Suprapubic skin (tissue), 4 donors: ENCODE measurements around the gene MRPS35. TPM values are rescaled to one million over a fixed set of nuclear protein-coding genes. Genes with fewer than 3 reads are reported as not detected.

Experiments used
- DNase-seq, 2 donors: peaks; one replicate each; pipeline ENCODE4 v3.0.0-alpha.2; 2019; ENCODE audit warnings: low spot score in 2 of 2
- H3K27ac ChIP-seq: fragments of 200-600 bp; sonication (generic); one replicate; pipeline ENCODE4 v1.5.1; 2019
- H3K27me3 ChIP-seq: fragments of 200-600 bp; sonication (generic); one replicate; pipeline ENCODE4 v1.5.1; 2019
- H3K36me3 ChIP-seq: fragments of 200-600 bp; sonication (generic); one replicate; pipeline ENCODE4 v1.5.1; 2019
- H3K4me1 ChIP-seq: fragments of 200-600 bp; sonication (generic); one replicate; pipeline ENCODE4 v1.5.1; 2019
- H3K4me3 ChIP-seq: fragments of 200-600 bp; sonication (generic); one replicate; pipeline ENCODE4 v1.5.1; 2019; ENCODE audit warnings: mild to moderate bottlenecking
- H3K9me3 ChIP-seq: fragments of 200-600 bp; sonication (generic); one replicate; pipeline ENCODE4 v1.5.1; 2019
- EP300 ChIP-seq: sonication (generic); formaldehyde crosslinking; IDR thresholded peaks from one replicate; pipeline ENCODE4 v1.6.1; 2017; ENCODE audit warnings: antibody characterized with exemption
- POLR2A ChIP-seq, 2 donors: fragments of 450-650 bp; IDR thresholded peaks; one replicate each; pipeline ENCODE4 v1.6.1; 2017; ENCODE audit warnings: antibody characterized with exemption in 2 of 2, mild to moderate bottlenecking in 2 of 2, moderate library complexity in 2 of 2
- POLR2AphosphoS5 ChIP-seq, 3 donors: sonication (generic); formaldehyde crosslinking; IDR thresholded peaks; one replicate each; pipeline ENCODE4 v1.6.1; 2017; ENCODE audit warnings: antibody characterized with exemption in 3 of 3
- WGBS: methylation state at CpG from one replicate; pipeline ENCODE4 v1.1.5; 2018; 5-methylcytosine and 5-hydroxymethylcytosine counted together
- total RNA-seq, 4 donors: library from RNA; depleted of rRNA; stranded (reverse); fragments of >200 nt; gene quantifications; one replicate each; pipeline ENCODE4 v1.1.0, GENCODE V29; 2016
- TF ChIP-seq, protein P1 (sequence below), 2 donors: fragments of 200-600 bp in 1 of 2; fragments of 450-650 bp in 1 of 2; sonication (generic) in 1 of 2; IDR thresholded peaks; one replicate each; pipeline ENCODE4 v1.5.1; 2016 to 2019; ENCODE audit warnings: antibody characterized with exemption in 2 of 2, mild to moderate bottlenecking in 1 of 2, moderate library complexity in 1 of 2

The MRPS35 gene
- total RNA-seq, 4 donors from 2014 or later: 35.6 to 65.8 (median 40.1) TPM

DNA sequence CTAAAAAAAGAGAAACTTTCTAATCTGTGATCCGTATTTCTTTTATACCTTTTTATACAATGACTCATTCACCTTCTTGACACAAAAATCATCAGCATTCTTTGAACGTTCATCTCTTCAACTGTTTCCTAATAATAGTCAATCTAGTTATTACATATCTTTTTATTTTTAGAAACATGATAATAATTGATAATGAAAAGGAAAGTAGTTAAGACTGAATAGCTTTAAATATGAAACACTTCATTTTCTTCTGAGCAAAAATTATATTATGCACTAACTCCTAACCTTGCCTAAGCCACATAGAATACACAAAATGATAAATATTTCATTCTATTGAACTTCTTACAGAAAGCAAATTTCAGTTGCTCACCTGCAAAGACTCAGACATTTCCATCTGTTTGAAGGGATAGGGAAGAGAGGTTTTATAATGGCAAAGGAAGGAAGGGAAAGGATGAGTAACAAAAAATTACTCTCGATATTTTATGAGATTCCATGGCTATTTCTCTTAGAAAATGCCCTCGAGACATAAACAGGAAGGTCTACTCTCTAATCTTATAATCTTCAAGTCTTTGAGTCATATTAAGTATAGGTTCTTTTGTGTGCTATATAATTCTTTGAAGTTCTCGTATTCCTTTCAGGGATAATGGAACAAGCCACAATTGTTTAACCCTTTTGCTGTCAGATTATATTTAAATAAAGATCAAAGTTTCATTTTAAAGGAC, 61.9 kb downstream of the MRPS35 start:
- Histone ChIP-seq H3K9me3 (no peaks in the 10 kb centered on the region), H3K4me1 (no peaks in the 10 kb centered on the region), H3K4me3 (no peak overlapping the region), H3K27ac (no peak overlapping the region), H3K36me3 (no peaks in the 10 kb centered on the region), H3K27me3 (no peaks in the 10 kb centered on the region)
- no peak for DNase-seq
- WGBS: 36% methylated on average over 5 of the region's 5 CpGs
- no peak for TF ChIP-seq POLR2AphosphoS5 (IDR thresholded peaks at IDR 0.05)
- TF ChIP-seq, protein P1, sequence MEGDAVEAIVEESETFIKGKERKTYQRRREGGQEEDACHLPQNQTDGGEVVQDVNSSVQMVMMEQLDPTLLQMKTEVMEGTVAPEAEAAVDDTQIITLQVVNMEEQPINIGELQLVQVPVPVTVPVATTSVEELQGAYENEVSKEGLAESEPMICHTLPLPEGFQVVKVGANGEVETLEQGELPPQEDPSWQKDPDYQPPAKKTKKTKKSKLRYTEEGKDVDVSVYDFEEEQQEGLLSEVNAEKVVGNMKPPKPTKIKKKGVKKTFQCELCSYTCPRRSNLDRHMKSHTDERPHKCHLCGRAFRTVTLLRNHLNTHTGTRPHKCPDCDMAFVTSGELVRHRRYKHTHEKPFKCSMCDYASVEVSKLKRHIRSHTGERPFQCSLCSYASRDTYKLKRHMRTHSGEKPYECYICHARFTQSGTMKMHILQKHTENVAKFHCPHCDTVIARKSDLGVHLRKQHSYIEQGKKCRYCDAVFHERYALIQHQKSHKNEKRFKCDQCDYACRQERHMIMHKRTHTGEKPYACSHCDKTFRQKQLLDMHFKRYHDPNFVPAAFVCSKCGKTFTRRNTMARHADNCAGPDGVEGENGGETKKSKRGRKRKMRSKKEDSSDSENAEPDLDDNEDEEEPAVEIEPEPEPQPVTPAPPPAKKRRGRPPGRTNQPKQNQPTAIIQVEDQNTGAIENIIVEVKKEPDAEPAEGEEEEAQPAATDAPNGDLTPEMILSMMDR (IDR thresholded peaks at IDR 0.05): no peak

DNA sequence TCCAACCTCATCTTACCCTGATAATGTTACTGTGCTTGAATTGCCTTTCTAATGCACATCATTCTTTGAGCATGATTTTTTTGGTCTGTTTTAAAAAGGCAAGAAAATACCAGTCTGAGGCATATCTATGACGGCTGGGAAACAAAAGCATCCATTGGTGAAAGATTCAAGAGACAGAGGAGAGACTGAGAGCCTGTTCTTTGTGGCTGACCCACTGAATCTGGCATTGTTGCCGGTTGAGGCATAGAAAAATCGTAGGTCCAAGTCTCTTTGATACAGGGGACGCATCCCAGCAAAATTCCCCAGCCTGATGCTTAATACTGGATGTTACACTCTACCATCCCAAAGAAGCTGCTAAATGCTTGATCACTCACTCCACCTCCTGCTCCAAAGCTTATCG, 66.5 kb downstream of the MRPS35 start:
- no peak overlapping the region for H3K27ac ChIP-seq
- H3K36me3 ChIP-seq: no peaks in the 10 kb centered on the region
- 87% methylated on average over 5 of the region's 5 CpGs for WGBS

GRCh38 chr12:27778206-27778605, 67.6 kb downstream of the MRPS35 start:
- 54% methylated on average over 1 of the region's 1 CpG for WGBS
- TF ChIP-seq POLR2A (IDR thresholded peaks at IDR 0.05) (no peak), POLR2AphosphoS5 (IDR thresholded peaks at IDR 0.05) (no peak), EP300 (no peak)
- TF ChIP-seq, protein P1 (IDR thresholded peaks at IDR 0.05): no peak
- H3K27ac ChIP-seq: no peak overlapping the region

More for the DNA sequence above, 66.5 kb downstream of the MRPS35 start:
- DNase-seq: no peak
- Histone ChIP-seq H3K4me3 (no peak overlapping the region), H3K9me3 (no peaks in the 10 kb centered on the region), H3K4me1 (peaks cover 24% of the 10 kb centered on the region), H3K27me3 (no peaks in the 10 kb centered on the region)
- TF ChIP-seq, protein P1 (IDR thresholded peaks at IDR 0.05): no peak
- no peak for TF ChIP-seq POLR2AphosphoS5 (IDR thresholded peaks at IDR 0.05)

GRCh38 chr12:27779416-27779919, 68.8 kb downstream of the MRPS35 start:
- under 1% methylated on average over 25 of the region's 36 CpGs for WGBS
- Histone ChIP-seq H3K4me3 (peak overlapping the region; percentile 73), H3K4me1 (peaks cover 27% of the 10 kb centered on the region), H3K27ac (peak overlapping the region; percentile 90), H3K27me3 (no peaks in the 10 kb centered on the region), H3K9me3 (no peaks in the 10 kb centered on the region), H3K36me3 (no peaks in the 10 kb centered on the region)
- TF ChIP-seq EP300 (no peak), POLR2AphosphoS5 (IDR thresholded peaks at IDR 0.05) (no peak), POLR2A (IDR thresholded peaks at IDR 0.05) (no peak)
- TF ChIP-seq, protein P1 (IDR thresholded peaks at IDR 0.05): no peak
- DNase-seq: no peak

More at GRCh38 chr12:27778206-27778605, 67.6 kb downstream of the MRPS35 start:
- Histone ChIP-seq H3K27me3 (no peaks in the 10 kb centered on the region), H3K4me3 (no peak overlapping the region), H3K36me3 (no peaks in the 10 kb centered on the region), H3K9me3 (no peaks in the 10 kb centered on the region), H3K4me1 (peaks cover 27% of the 10 kb centered on the region)
- DNase-seq: no peak

- Histone ChIP-seq H3K4me1 (peaks cover 27% of the 10 kb centered on the region), H3K27me3 (no peaks in the 10 kb centered on the region), H3K4me3 (peak within 1 kb of the TSS; percentile 73), H3K9me3 (no peaks in the 10 kb centered on the region), H3K36me3 (no peaks in the 10 kb centered on the region), H3K27ac (peak within 1 kb of the TSS; percentile 90)
- peak in 1 of 2 donors; percentile 15 for TF ChIP-seq POLR2A (IDR thresholded peaks at IDR 0.05)
- TF ChIP-seq EP300: no peak
- no peak for TF ChIP-seq POLR2AphosphoS5 (IDR thresholded peaks at IDR 0.05)
- WGBS: no CpG with 5 or more reads among the region's 92 CpGs
- peak; percentile 76 to 84 for DNase-seq
Observed at GRCh38 chr12:27779920-27780611, 69.4 kb downstream of the MRPS35 start, which contains the start of the genes KLHL42 and MANSC4. Gene KLHL42 (plus strand): TSS chr12:27780233. CDS start chr12:27780331, 98 bp downstream. Gene MANSC4 (minus strand): TSS chr12:27780236. CDS start chr12:27771276, 8,960 bp downstream.
